Measurements from ENCODE around the gene CERS1.

CERS1 gene

DNA sequence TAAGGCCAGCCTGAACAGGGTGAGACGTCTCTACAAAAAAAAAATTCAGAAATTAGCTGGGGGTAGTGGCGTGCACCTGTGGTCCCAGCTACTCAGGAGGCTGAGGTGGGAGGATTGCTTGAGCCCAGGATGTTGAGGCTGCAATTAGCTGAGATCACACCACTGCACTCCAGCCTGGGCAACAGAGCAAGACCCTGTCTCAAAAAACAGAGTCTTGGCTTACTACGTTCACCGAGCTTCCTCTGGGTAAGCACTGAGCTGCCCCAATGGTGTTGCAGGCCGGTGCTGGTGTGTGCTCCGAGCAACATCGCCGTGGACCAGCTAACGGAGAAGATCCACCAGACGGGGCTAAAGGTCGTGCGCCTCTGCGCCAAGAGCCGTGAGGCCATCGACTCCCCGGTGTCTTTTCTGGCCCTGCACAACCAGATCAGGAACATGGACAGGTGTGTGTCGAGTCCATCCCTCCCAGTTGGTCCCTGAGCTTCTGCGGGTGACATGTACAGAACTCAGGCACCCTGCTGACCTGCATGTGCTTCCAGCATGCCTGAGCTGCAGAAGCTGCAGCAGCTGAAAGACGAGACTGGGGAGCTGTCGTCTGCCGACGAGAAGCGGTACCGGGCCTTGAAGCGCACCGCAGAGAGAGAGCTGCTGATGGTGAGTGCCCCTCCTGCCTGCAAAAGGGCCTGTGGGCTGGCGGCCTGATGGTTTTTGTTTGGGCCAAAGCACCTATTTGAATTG, 40.1 kb downstream of the CERS1 start:
- H3K27ac ChIP-seq: 0 out of 2 replicates have a peak overlapping the region, but pooled peaks have one; percentile 9
- TF ChIP-seq, protein P1, sequence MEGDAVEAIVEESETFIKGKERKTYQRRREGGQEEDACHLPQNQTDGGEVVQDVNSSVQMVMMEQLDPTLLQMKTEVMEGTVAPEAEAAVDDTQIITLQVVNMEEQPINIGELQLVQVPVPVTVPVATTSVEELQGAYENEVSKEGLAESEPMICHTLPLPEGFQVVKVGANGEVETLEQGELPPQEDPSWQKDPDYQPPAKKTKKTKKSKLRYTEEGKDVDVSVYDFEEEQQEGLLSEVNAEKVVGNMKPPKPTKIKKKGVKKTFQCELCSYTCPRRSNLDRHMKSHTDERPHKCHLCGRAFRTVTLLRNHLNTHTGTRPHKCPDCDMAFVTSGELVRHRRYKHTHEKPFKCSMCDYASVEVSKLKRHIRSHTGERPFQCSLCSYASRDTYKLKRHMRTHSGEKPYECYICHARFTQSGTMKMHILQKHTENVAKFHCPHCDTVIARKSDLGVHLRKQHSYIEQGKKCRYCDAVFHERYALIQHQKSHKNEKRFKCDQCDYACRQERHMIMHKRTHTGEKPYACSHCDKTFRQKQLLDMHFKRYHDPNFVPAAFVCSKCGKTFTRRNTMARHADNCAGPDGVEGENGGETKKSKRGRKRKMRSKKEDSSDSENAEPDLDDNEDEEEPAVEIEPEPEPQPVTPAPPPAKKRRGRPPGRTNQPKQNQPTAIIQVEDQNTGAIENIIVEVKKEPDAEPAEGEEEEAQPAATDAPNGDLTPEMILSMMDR (conservative IDR thresholded peaks at IDR 0.05): no peak

DNA sequence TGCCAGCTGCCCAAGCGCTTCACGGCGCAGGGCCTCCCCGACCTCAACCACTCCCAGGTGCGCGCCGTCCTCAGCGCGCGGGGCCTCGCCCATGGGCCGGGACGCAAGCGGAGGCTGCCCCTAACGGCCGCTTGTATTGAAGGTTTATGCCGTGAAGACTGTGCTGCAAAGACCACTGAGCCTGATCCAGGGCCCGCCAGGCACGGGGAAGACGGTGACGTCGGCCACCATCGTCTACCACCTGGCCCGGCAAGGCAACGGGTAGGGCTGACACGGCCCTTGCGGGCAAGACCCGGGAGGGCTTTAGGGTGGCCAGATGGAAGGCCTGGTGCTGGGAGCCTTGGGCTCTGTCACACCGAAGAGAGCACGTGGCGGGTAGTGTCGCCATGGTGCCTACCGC, 41.0 kb downstream of the CERS1 start:
- TF ChIP-seq, protein P1 (conservative IDR thresholded peaks at IDR 0.05): no peak
- no peak overlapping the region for H3K27ac ChIP-seq

DNA sequence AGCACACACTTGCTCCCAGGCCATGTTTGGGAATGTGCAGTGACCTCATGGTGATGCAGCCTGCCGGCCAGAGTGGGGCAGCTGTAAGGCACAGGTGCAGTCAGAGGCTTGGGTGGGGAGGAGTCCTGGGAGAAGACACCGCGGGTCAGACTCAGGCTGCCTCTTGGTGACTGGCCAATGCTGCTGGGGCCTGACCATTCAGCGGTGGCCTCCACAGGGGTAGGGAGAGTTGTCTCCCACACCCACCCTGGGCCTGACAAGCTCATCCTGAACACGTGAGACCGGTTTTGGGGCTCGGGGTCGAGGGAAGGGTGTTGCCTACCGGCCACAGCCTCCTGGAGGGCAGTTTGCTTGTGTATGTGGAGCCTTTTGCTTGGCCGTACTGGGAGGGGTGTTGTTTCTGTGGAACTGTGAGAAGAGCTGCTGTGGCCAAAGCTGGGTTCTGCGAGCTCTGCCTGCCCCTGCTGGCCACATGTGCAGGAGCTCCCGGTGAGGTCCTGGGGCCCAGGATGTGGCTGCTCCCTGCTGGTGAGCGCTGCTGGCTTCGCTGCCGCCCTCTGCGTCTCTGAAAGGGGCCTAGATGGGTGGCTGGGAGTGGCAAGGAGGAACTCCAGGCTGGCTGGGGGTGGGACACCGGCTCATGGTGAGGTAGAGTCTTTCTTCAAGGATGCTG, 42.1 kb downstream of the CERS1 start:
- no peak overlapping the region for H3K27ac ChIP-seq
- TF ChIP-seq, protein P1 (conservative IDR thresholded peaks at IDR 0.05): no peak; the same call in 1 of the 2 replicates

DNA sequence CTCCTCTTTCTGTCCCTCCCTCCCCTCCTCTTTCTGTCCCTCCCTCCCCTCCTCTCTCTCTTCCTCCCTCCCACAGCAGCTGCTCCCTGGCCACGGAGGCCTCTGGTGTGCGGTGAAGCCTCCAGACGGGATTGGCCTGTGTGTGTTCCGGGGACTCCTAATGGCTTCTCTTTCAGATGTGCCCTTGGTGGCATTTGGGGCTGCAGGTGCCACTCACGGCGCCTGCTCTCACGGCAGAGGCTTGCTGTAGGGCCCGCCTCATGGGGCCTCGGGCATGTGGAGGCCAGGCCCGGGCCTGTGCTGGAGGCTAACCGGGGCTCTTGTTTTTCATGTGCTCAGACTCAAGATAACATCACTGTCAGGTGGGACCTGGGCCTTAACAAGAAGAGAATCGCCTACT, 43.3 kb downstream of the CERS1 start:
- TF ChIP-seq, protein P1 (conservative IDR thresholded peaks at IDR 0.05): no peak
- peak overlapping the region; percentile 99 for H3K27ac ChIP-seq

DNA sequence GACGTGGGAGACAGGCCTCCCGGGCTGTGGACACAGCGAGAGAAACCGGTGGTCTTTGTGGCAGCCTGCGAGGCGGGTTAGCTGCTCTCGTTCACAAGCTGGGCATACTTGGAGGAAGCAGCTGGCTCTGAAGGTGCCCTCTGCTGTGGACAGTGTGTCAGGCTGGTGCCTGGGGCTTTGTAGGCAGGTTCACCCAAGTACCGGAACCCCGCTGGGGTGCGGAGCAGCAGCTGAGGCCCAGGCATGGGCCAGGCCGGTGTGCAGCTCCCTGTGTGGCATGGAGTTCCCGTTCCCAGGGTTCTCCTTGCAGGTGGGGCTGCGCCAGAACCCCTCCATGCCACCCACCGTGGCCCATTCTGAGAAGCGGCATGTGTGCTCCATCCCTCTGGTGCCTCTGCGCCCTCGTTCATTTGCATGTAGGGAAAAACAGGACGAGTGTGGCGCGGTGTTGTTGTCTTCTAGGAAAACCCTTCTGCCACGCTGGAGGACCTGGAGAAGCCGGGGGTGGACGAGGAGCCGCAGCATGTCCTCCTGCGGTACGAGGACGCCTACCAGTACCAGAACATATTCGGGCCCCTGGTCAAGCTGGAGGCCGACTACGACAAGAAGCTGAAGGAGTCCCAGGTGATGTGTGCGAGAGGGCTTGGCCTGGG, 44.2 kb downstream of the CERS1 start:
- TF ChIP-seq, protein P1 (conservative IDR thresholded peaks at IDR 0.05): no peak
- H3K27ac ChIP-seq: peak overlapping the region; percentile 99

DNA sequence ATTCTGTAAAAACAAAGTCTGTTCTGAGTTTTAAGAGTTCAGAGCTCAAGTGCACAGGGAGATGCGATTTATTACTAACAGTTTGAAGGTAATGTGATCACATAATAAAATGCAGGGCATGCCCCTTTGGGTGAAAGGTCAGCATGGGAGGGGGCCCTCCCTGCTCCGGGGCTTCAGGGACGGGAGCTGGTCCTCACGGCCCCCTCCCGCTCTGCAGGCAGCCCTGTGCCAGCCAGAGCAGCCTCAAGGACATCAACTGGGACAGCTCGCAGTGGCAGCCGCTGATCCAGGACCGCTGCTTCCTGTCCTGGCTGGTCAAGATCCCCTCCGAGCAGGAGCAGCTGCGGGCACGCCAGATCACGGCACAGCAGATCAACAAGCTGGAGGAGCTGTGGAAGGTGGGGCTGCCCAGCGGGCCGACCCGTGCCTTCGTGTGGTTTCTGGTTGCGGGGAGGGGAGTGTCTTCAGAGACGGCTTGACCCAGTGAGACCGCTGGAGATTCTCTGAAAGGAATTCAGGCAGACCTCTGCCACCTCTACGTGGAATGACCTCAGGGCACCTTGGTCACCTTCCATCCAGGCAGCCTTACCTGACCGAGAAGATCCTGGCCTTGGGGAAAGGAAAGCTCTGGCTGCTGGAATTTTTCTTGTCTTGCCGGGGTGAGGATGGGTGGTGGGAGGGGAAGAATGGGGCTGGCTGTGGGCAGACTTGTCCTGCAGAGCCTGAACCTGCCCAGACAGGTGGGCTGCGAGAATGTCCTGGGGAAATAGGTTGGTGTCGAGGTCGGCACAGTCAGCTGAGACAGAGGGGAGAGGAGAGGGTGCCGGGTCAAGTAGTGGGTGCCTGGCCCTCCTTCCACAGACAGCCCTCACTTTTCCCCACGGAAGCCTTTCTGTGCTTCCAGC, 45.2 kb downstream of the CERS1 start:
- TF ChIP-seq, protein P1 (conservative IDR thresholded peaks at IDR 0.05): no peak

More for the DNA sequence above, 45.2 kb downstream of the CERS1 start:
- H3K27ac ChIP-seq: peak overlapping the region; percentile 99

Measured in VCaP (cell line).